Measurements from ENCODE around the gene C16orf87. TPM values are rescaled to one million over a fixed set of nuclear protein-coding genes. Genes with fewer than 3 reads are reported as not detected.

The C16orf87 gene
- total RNA-seq, 2 donors from 2014 or later: 8.1 to 24.4 TPM

DNA sequence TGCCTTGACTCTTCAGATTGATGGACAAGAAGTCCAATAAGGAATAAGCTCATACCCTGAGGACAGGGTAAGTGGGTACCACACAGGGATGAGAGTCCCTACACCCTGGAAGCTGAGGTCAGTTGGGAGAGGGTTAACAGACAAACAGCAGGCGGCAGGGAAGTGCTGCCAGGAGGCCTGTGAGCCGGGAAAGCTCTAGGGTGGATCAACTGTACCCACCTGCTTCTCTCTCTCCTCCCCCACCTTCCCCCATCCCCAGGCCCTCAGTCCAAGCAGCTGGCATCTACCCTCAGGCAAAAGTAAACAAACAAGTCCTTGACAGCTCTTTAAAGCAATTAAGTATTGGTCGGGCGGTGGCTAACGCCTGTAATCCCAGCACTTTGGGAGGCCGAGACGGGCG is 62.2 kb downstream of the C16orf87 start:
- no peak overlapping the region for H3K4me3 ChIP-seq
- 66% methylated on average over 8 of the region's 8 CpGs for WGBS
- DNase-seq (ENCODE audit: low spot score): no peak
- no peaks in the 10 kb centered on the region for H3K9me3 ChIP-seq
- no peak overlapping the region for H3K27ac ChIP-seq
- no peaks in the 10 kb centered on the region for H3K27me3 ChIP-seq (replicated peaks; ENCODE audit: insufficient read depth)
- TF ChIP-seq POLR2A (IDR thresholded peaks at IDR 0.05): no peak
- no peaks in the 10 kb centered on the region for H3K36me3 ChIP-seq
- intact Hi-C loops (cut with DNase I): no loop called here
- H3K4me1 ChIP-seq (replicated peaks): no peaks in the 10 kb centered on the region

DNA sequence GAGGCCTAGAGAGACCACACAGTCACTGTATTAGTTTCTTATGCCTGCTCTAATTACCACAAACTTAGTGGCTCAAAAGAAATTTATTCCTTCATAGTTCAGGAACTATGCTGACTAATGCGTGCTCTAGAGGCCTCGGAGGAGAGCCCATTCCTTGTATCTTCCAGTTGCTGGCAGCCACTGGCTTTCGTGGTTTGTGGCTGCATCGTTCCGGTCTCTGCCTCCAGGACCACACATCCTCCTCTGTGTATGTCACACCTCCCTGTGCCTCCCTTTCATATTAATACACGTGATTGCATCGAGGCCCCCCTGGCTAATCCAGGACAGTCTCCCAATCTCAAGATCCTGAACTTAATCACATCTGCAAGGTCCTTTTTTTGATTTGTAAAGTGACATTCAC is 65.9 kb downstream of the C16orf87 start:
- WGBS: 87% methylated on average over 7 of the region's 7 CpGs

DNA sequence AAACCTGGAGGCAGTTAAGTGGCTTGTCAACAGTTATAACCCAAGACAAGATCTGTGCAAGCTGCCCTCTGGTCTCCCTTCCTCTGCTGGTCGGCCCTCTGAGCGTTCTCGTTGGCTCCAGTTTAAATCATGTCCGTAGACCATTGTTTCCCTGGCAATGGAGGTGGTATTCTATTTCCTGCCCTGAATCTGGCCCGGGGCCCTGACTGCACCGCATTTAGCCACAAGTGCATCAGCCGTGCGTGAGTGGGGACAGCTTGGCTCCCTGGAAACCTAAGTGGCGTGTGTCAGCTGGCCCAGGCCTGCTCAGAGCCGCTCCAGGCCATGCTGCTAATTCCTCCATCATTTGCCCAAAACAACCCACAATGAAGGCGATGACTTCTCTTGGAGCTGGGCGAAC is 67.8 kb downstream of the C16orf87 start:
- Histone ChIP-seq H3K4me3 (no peak overlapping the region), H3K27ac (peak overlapping the region; percentile 7 to 42), H3K27me3 (replicated peaks; ENCODE audit: insufficient read depth) (no peaks in the 10 kb centered on the region), H3K9me3 (no peaks in the 10 kb centered on the region), H3K36me3 (no peaks in the 10 kb centered on the region), H3K4me1 (replicated peaks) (no peaks in the 10 kb centered on the region)
- whole genome bisulfite sequencing: 41% methylated on average over 12 of the region's 12 CpGs
- no peak for TF ChIP-seq POLR2AphosphoS5 (IDR thresholded peaks at IDR 0.05)
- no peak for TF ChIP-seq POLR2A (IDR thresholded peaks at IDR 0.05)
- TF ChIP-seq, protein P1, sequence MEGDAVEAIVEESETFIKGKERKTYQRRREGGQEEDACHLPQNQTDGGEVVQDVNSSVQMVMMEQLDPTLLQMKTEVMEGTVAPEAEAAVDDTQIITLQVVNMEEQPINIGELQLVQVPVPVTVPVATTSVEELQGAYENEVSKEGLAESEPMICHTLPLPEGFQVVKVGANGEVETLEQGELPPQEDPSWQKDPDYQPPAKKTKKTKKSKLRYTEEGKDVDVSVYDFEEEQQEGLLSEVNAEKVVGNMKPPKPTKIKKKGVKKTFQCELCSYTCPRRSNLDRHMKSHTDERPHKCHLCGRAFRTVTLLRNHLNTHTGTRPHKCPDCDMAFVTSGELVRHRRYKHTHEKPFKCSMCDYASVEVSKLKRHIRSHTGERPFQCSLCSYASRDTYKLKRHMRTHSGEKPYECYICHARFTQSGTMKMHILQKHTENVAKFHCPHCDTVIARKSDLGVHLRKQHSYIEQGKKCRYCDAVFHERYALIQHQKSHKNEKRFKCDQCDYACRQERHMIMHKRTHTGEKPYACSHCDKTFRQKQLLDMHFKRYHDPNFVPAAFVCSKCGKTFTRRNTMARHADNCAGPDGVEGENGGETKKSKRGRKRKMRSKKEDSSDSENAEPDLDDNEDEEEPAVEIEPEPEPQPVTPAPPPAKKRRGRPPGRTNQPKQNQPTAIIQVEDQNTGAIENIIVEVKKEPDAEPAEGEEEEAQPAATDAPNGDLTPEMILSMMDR (IDR thresholded peaks at IDR 0.05): no peak
- intact Hi-C loops (cut with DNase I): no loop called here
- DNase-seq (ENCODE audit: low spot score): no peak

More for the DNA sequence above, 65.9 kb downstream of the C16orf87 start:
- H3K4me3 ChIP-seq: no peak overlapping the region
- no peaks in the 10 kb centered on the region for H3K27me3 ChIP-seq (replicated peaks; ENCODE audit: insufficient read depth)
- H3K36me3 ChIP-seq: no peaks in the 10 kb centered on the region
- TF ChIP-seq POLR2A (IDR thresholded peaks at IDR 0.05): no peak
- TF ChIP-seq, protein P1 (IDR thresholded peaks at IDR 0.05): no peak
- no peak for TF ChIP-seq POLR2AphosphoS5 (IDR thresholded peaks at IDR 0.05)
- no peak overlapping the region for H3K27ac ChIP-seq
- intact Hi-C loops (cut with DNase I): no loop called here
- no peaks in the 10 kb centered on the region for H3K9me3 ChIP-seq
- H3K4me1 ChIP-seq (replicated peaks): no peaks in the 10 kb centered on the region
- DNase-seq (ENCODE audit: low spot score): no peak

DNA sequence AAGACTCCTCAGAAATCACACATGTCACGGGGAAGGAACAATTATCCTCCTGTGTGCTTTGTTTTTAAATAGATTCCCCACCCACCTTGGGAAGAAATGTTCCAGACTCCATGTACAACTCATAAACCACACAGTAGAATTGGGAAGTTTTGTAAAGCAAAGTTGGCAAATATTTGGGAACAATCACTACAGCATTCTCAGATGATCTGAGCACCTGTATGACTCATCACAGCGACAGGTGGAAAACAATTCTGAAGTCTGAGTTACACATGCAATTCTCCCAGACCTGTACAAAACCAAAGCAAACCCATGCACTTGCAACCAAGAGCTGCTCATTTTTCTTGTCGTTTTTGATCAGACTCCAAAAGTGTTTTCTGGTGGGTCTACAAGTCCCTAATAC is 68.4 kb downstream of the C16orf87 start:
- 50% methylated on average over 3 of the region's 3 CpGs for WGBS
- TF ChIP-seq POLR2AphosphoS5 (IDR thresholded peaks at IDR 0.05): peak; percentile 82
- TF ChIP-seq, protein P1 (IDR thresholded peaks at IDR 0.05): no peak
- intact Hi-C loops (cut with DNase I): no loop called here

DNA sequence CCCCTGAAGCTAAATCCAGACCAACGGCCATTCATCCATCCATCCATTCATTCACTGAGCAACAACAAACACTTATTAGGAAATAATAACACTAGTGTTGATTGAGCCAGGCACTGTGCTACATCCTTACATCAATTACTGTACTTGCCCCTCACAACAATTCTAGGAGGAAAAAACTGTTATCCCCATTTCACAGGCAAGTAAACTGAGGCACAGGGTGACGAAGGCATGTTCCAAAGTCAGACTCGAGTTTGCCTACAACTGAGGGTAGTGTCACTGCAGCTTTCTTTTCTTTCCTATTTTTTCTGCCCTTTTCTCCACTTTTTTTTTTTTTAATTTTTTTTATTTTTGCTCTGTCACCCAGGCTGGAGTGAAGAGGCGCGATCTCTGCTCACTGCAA is 71.7 kb downstream of the C16orf87 start:
- intact Hi-C loops (cut with DNase I): no loop called here
- TF ChIP-seq POLR2AphosphoS5 (IDR thresholded peaks at IDR 0.05): no peak
- TF ChIP-seq, protein P1 (IDR thresholded peaks at IDR 0.05): no peak
- TF ChIP-seq POLR2A (IDR thresholded peaks at IDR 0.05): no peak
- Histone ChIP-seq H3K27ac (no peak overlapping the region), H3K27me3 (replicated peaks; ENCODE audit: insufficient read depth) (no peaks in the 10 kb centered on the region), H3K36me3 (no peaks in the 10 kb centered on the region), H3K4me1 (replicated peaks) (no peaks in the 10 kb centered on the region), H3K9me3 (no peaks in the 10 kb centered on the region), H3K4me3 (no peak overlapping the region)
- WGBS: 98% methylated on average over 5 of the region's 5 CpGs
- DNase-seq (ENCODE audit: low spot score): no peak

More for the DNA sequence above, 68.4 kb downstream of the C16orf87 start:
- Histone ChIP-seq H3K27me3 (replicated peaks; ENCODE audit: insufficient read depth) (no peaks in the 10 kb centered on the region), H3K36me3 (no peaks in the 10 kb centered on the region), H3K9me3 (no peaks in the 10 kb centered on the region), H3K4me1 (replicated peaks) (no peaks in the 10 kb centered on the region), H3K4me3 (no peak overlapping the region), H3K27ac (peak overlapping the region; percentile 7 to 52)
- peak; percentile 46 for DNase-seq (ENCODE audit: low spot score)
